Left lung (tissue), 10 donors: ENCODE data around the gene PORCN. TPM values are rescaled to one million over a fixed set of nuclear protein-coding genes. Genes with fewer than 3 reads are reported as not detected.

Experiments
- ATAC-seq: fragments of 200-7000 bp; cut with Tn5 transposase; one replicate; pipeline ENCODE4 v1.9.1; 2020; ENCODE audit warnings: moderate library complexity
- DNase-seq, 4 donors: peaks; one replicate each; pipeline ENCODE4 v3.0.0-alpha.2; 2013 to 2020
- H3K27ac ChIP-seq, 2 donors: fragments of 200-600 bp; sonication (generic) in 1 of 2; one replicate each; pipeline versions ENCODE4 v1.5.0 to v1.8.0; 2020 to 2021
- H3K27me3 ChIP-seq, 2 donors: fragments of 200-600 bp; sonication (generic) in 1 of 2; one replicate each; pipeline versions ENCODE4 v1.5.0 to v1.8.0; 2020 to 2021
- H3K36me3 ChIP-seq, 2 donors: fragments of 200-600 bp; sonication (generic) in 1 of 2; one replicate each; pipeline versions ENCODE4 v1.5.0 to v1.8.0; 2020 to 2021
- H3K4me1 ChIP-seq, 2 donors: fragments of 200-600 bp; one replicate each; pipeline ENCODE4 v1.8.0; 2021
- H3K4me3 ChIP-seq, 2 donors: fragments of 200-600 bp; sonication (generic) in 1 of 2; one replicate each; pipeline versions ENCODE4 v1.5.0 to v1.8.0; 2020 to 2021; ENCODE audit warnings: mild to moderate bottlenecking in 1 of 2
- H3K9me3 ChIP-seq, 2 donors: fragments of 200-600 bp; sonication (generic) in 1 of 2; one replicate each; pipeline versions ENCODE4 v1.5.0 to v1.8.0; 2020 to 2021
- intact Hi-C, 2 donors: fragments of 100-400 bp; cut with DNase I; formaldehyde crosslinking; loops; one replicate each; pipeline versions ENCODE4 v1.11.2 to v1.14.2; 2022
- polyA plus RNA-seq, 6 donors: library from polyadenylated mRNA; unstranded; fragments of 120-200 nt; gene quantifications; one replicate each; pipeline ENCODE4 v1.2.1, GENCODE V29; 2013; ENCODE audit not compliant: insufficient read length in 6 of 6
- total RNA-seq, 2 donors: library from RNA; stranded (reverse); fragmentation: NEBNext Ultra II Directional; extraction: Animal tissue kit (Norgen Biotek cat#: 25700); gene quantifications; one replicate each; pipeline ENCODE4 v1.2.1, GENCODE V29; 2021
- TF ChIP-seq, protein P1 (sequence below), 2 donors: fragments of 200-600 bp; sonication (generic) in 1 of 2; IDR thresholded peaks; one replicate each; pipeline versions ENCODE4 v1.5.0 to v1.8.0; 2021; ENCODE audit warnings: antibody characterized with exemption in 2 of 2
- donor health status: DM: no; HTN: yes; CAD: no.
- donor health status: DM: no; HTN: no; CAD: no.

The PORCN gene
- total and polyA plus RNA-seq, 8 donors: 6.7 to 12.2 (median 8.7) TPM

DNA sequence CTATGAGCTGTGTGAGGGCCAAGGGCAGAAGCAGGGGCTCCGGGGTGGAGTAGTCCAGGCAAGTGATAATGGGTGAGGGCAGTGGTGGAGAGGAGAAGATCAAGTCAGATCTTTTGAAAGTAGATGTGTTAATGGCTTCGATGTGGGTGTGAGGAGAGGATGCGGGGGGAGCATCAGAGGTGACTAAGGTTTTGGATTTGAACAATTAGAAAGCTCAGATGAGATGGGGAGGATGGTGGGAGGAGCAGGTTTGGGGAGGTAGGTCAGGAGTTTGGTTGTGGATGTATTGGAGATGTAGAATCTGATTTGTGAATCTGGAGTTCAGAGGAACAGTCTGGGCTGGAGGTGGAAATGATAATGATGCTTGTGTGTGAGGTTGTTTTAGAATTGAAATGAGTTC, 28.2 kb upstream of the PORCN start:
- DNase-seq: no peak
- intact Hi-C loops: no loop called here
- ATAC-seq: no peak
- Histone ChIP-seq H3K27me3 (no peaks in the 10 kb centered on the region), H3K9me3 (no peaks in the 10 kb centered on the region), H3K36me3 (peaks cover 0 to 54% of the 10 kb centered on the region in 2 donors), H3K27ac (no peak overlapping the region), H3K4me3 (no peak overlapping the region), H3K4me1 (no peaks in the 10 kb centered on the region)
- TF ChIP-seq, protein P1, sequence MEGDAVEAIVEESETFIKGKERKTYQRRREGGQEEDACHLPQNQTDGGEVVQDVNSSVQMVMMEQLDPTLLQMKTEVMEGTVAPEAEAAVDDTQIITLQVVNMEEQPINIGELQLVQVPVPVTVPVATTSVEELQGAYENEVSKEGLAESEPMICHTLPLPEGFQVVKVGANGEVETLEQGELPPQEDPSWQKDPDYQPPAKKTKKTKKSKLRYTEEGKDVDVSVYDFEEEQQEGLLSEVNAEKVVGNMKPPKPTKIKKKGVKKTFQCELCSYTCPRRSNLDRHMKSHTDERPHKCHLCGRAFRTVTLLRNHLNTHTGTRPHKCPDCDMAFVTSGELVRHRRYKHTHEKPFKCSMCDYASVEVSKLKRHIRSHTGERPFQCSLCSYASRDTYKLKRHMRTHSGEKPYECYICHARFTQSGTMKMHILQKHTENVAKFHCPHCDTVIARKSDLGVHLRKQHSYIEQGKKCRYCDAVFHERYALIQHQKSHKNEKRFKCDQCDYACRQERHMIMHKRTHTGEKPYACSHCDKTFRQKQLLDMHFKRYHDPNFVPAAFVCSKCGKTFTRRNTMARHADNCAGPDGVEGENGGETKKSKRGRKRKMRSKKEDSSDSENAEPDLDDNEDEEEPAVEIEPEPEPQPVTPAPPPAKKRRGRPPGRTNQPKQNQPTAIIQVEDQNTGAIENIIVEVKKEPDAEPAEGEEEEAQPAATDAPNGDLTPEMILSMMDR (IDR thresholded peaks at IDR 0.05): no peak

DNA sequence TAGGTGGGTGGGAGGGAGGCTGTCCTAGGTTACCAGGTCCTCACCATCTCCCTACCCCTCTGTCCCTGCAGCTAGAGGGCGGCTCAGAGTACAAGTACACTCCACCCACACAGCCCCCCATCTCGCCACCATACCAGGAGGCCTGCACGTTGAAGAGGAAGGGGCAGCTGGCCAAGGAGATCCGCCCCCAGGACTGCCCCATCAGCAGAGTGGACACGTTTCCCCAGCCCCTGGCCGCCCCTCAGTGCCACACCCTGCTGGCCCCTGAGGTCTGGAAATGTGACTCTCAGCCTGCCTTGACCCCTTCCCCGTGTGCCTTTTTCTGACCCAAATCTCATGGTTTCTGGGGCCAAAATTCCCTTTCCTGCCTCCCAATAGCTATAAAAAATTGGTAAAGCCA, 26.3 kb upstream of the PORCN start:
- no peak for DNase-seq
- TF ChIP-seq, protein P1 (IDR thresholded peaks at IDR 0.05): no peak
- Histone ChIP-seq H3K27me3 (no peaks in the 10 kb centered on the region), H3K4me1 (no peaks in the 10 kb centered on the region), H3K27ac (no peak overlapping the region), H3K36me3 (peaks cover 0 to 60% of the 10 kb centered on the region in 2 donors), H3K9me3 (no peaks in the 10 kb centered on the region), H3K4me3 (no peak overlapping the region)
- ATAC-seq: no peak
- intact Hi-C loops: no loop called here

DNA sequence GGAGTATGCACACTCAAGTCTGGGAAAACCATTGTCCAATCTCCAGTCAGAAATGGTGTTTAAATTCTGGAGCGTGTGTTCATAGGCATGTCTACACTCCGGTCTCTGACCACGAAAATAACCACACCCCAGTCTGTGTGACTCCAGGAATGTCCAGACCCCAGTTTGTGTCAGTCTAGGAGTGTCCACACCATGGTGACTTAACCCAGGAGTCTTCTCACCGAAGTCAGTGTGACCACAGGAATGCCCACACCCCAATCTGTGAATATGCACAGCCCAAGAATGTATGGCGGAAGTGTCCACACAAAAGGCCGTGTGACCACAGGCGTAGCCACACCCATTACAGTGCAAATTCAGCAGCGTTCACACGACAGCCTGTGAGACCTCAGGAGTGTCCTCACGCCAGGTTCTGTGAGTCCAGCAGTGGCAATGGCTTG, 21.4 kb upstream of the PORCN start:
- Histone ChIP-seq H3K4me3 (no peak overlapping the region), H3K27me3 (no peaks in the 10 kb centered on the region), H3K9me3 (no peaks in the 10 kb centered on the region), H3K36me3 (peaks cover 0 to 32% of the 10 kb centered on the region in 2 donors), H3K27ac (no peak overlapping the region), H3K4me1 (no peaks in the 10 kb centered on the region)
- intact Hi-C loops: no loop called here
- peak; percentile 47 for ATAC-seq
- no peak for DNase-seq
- TF ChIP-seq, protein P1 (IDR thresholded peaks at IDR 0.05): no peak

DNA sequence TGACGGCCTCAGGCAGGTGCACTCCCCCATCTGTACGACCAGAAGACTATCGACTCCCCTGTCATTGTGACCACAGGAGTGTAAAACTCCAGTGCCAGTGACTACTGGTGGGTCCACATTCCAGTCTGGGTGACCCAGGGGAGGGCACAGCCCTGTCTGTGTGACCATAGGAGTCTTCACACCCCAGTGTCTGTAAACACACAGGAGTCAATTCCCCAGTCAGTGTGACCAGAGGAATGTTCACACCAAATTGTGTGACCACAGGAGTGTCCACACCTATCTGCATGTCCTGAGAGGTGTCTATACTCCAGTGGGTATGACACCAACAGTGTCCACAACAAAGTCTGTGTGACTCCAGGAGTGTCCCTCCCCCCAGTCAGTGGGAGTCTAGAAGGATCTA, 20.8 kb upstream of the PORCN start:
- no peak for ATAC-seq
- Histone ChIP-seq H3K27ac (no peak overlapping the region), H3K4me1 (no peaks in the 10 kb centered on the region), H3K27me3 (no peaks in the 10 kb centered on the region), H3K36me3 (peaks cover 0 to 25% of the 10 kb centered on the region in 2 donors), H3K4me3 (no peak overlapping the region), H3K9me3 (no peaks in the 10 kb centered on the region)
- TF ChIP-seq, protein P1 (IDR thresholded peaks at IDR 0.05): no peak
- intact Hi-C loops: no loop called here
- DNase-seq: no peak

DNA sequence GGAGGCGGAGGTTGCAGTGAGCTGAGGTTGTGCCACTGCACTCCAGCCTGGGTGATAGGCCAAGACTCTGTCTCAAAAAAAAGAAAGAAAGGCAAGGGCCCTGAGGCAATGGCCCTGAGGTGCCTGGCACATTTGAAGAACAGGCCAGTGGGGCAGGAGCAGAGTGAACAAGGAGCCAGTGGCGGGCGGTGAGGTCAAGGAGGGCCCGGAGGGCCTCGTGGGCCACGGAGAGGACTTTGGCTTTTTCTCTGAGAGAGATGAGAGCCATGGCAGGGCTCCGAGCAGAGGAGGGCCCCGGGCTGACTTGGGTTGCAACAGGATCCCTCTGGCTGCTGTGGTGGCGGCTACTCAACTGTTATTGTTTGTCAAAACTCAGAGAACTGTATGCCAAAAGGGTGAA, 19.5 kb upstream of the PORCN start:
- no peaks in the 10 kb centered on the region for H3K4me1 ChIP-seq
- H3K36me3 ChIP-seq: peaks cover 0 to 12% of the 10 kb centered on the region in 2 donors
- H3K27ac ChIP-seq: no peak overlapping the region
- H3K4me3 ChIP-seq: no peak overlapping the region
- H3K9me3 ChIP-seq: no peaks in the 10 kb centered on the region
- no peak for DNase-seq
- intact Hi-C loops: no loop called here
- TF ChIP-seq, protein P1 (IDR thresholded peaks at IDR 0.05): no peak
- no peaks in the 10 kb centered on the region for H3K27me3 ChIP-seq
- ATAC-seq: no peak
